HepG2 (cell line): ENCODE data around the gene ZMYND8. TPM values are rescaled to one million over a fixed set of nuclear protein-coding genes. Genes with fewer than 3 reads are reported as not detected.

Experiments used
- ATAC-seq: fragments of 200-7000 bp; cut with Tn5 transposase; 3 replicates; pipeline ENCODE4 v1.9.1; 2020; ENCODE audit warnings: mild to moderate bottlenecking, moderate library complexity
- BruUV-seq: library from RNA; stranded (reverse); fragments of 400-500 nt; replicated peaks from 2 replicates; lab custom pipeline; 2021; lab: Mats Ljungman, UMichigan
- CTCF ChIA-PET: fragments of 300-600 bp; formaldehyde crosslinking; extraction: SDS; loops from one replicate; lab custom pipeline; 2021; ENCODE audit warnings: low total read pairs, inconsistent platforms, low intra/inter-chr PET ratio; lab: Yijun Ruan, JAX
- POLR2A ChIA-PET: fragments of 350-600 bp; sonication (Branson Sonifier 250); formaldehyde crosslinking; loops from one replicate; lab custom pipeline; 2020; ENCODE audit warnings: antibody characterized with exemption, inconsistent platforms; lab: Yijun Ruan, JAX
- DNase-seq: peaks from one replicate; pipeline ENCODE4 v3.0.0-alpha.2; 2015; ENCODE audit warnings: low spot score
- FAIRE-seq: peaks from 3 replicates; lab custom pipeline; 2011; peaks lifted over from hg19 to GRCh38; lab: Jason Lieb, UNC
- H2AFZ ChIP-seq: one replicate; pipeline ENCODE4 v1.6.1; 2011; ENCODE audit warnings: low read length, inconsistent platforms
- H3K27ac ChIP-seq: fragments of 300-600 bp; 3 replicates; pipeline ENCODE4 v1.8.0; 2011; ENCODE audit warnings: mixed run types, mild to moderate bottlenecking, mixed read lengths, low read length, inconsistent platforms; ENCODE audit not compliant: insufficient read depth; ENCODE audit errors: extremely low read length
- H3K27me3 ChIP-seq, 2 experiments: fragments of 200-600 bp in 1 of 2; 2 replicates in 1 of 2; 3 replicates in 1 of 2; pipeline versions ENCODE4 v1.6.0 to v1.8.0; 2011; ENCODE audit warnings: low read length in 2 of 2, mild to moderate bottlenecking in 2 of 2, moderate library complexity in 2 of 2, inconsistent platforms in 1 of 2; ENCODE audit not compliant: insufficient read depth in 2 of 2, control insufficient read depth in 1 of 2
- H3K36me3 ChIP-seq, 2 experiments: fragments of 200-600 bp in 1 of 2; replicated peaks in 1 of 2; 2 replicates in 1 of 2; 3 replicates in 1 of 2; pipeline versions ENCODE4 v1.5.1 to v1.8.0; 2011; ENCODE audit warnings: low read length in 2 of 2, inconsistent platforms in 1 of 2; ENCODE audit not compliant: insufficient read depth in 2 of 2, control insufficient read depth in 1 of 2
- H3K4me1 ChIP-seq: 2 replicates; pipeline ENCODE4 v1.5.1; 2012; ENCODE audit warnings: low read length, inconsistent platforms; ENCODE audit not compliant: insufficient read depth
- H3K4me2 ChIP-seq: 2 replicates; pipeline ENCODE4 v1.6.0; 2011; ENCODE audit warnings: low read depth, low read length, inconsistent platforms
- H3K4me3 ChIP-seq, 3 experiments: fragments of 200-600 bp in 1 of 3; sonication (generic), shearing (Covaris generic) in 1 of 3; replicated peaks in 1 of 3; 2 replicates each; pipeline ENCODE4 v1.5.1; 2011 to 2016; ENCODE audit warnings: low read length in 3 of 3, inconsistent platforms in 2 of 3, low read depth in 2 of 3, mild to moderate bottlenecking in 2 of 3, control low read depth in 1 of 3, mixed read lengths in 1 of 3; ENCODE audit not compliant: insufficient read depth in 1 of 3
- H3K79me2 ChIP-seq: one replicate; pipeline ENCODE4 v1.6.1; 2011; ENCODE audit warnings: low read length, inconsistent platforms; ENCODE audit not compliant: insufficient read depth
- H3K9ac ChIP-seq: 2 replicates; pipeline ENCODE4 v1.6.0; 2011; ENCODE audit warnings: mild to moderate bottlenecking, low read depth, low read length, inconsistent platforms; ENCODE audit not compliant: insufficient read depth
- H3K9me3 ChIP-seq: 2 replicates; pipeline ENCODE4 v1.5.1; 2012; ENCODE audit warnings: mild to moderate bottlenecking, low read length
- H4K20me1 ChIP-seq: 2 replicates; pipeline ENCODE4 v1.6.0; 2011; ENCODE audit warnings: inconsistent platforms, mild to moderate bottlenecking, low read length, moderate library complexity; ENCODE audit not compliant: insufficient read depth
- PHB2 ChIP-seq: fragments of 450-650 bp; IDR thresholded peaks from 2 replicates; pipeline ENCODE4 v1.6.1; 2018; ENCODE audit not compliant: partially characterized antibody
- TMF1 ChIP-seq: sonication (generic); formaldehyde crosslinking; IDR thresholded peaks from 2 replicates; pipeline ENCODE4 v1.8.1; 2022; ENCODE audit warnings: low read depth, missing genetic modification reagents
- ZFP90 ChIP-seq: sonication (generic); formaldehyde crosslinking; IDR thresholded peaks from 2 replicates; pipeline ENCODE4 v1.8.0; 2022; ENCODE audit warnings: missing genetic modification reagents, mild to moderate bottlenecking, inconsistent platforms, borderline replicate concordance
- ZKSCAN5 ChIP-seq: sonication (generic); formaldehyde crosslinking; IDR thresholded peaks from 2 replicates; pipeline ENCODE4 v1.5.1; 2020; ENCODE audit warnings: mild to moderate bottlenecking, missing genetic modification reagents
- WGBS: methylation state at CpG from one replicate; pipeline ENCODE4 v1.1.6; 2017; ENCODE audit warnings: low lambda C conversion rate; 5-methylcytosine and 5-hydroxymethylcytosine counted together
- in situ Hi-C: cut with HindIII; loops from 2 replicates; pipeline ENCODE4 v1.10.0; 2017; ENCODE audit warnings: low pct_unique_long_range_greater_than_20kb; ENCODE audit not compliant: extremely low pct_ligation_motif_present
- intact Hi-C: fragments of 100-400 bp; cut with micrococcal nuclease; formaldehyde crosslinking; loops from one replicate; pipeline ENCODE4 v1.10.0; 2022; ENCODE audit not compliant: unreplicated experiment
- polyA plus RNA-seq, 8 experiments: library from polyadenylated mRNA; depleted of rRNA in 3 of 8; stranded (reverse) in 7 of 8; unstranded in 1 of 8; fragments of >200 nt; fragmentation: Illumina TruSeq in 4 of 8; extraction: Trizol in 4 of 8; gene quantifications; 2 replicates each; pipeline versions ENCODE4 v1.2.1 to v1.2.3, GENCODE V29; 2011 to 2016; ENCODE audit warnings: low read depth in 4 of 8, missing spikeins in 1 of 8, mixed read lengths in 1 of 8; ENCODE audit not compliant: insufficient read depth in 1 of 8
- total RNA-seq, 5 experiments: library from RNA; depleted of rRNA; stranded (reverse); fragments of >200 nt; fragmentation: Illumina TruSeq; extraction: Trizol; gene quantifications; 2 replicates each; pipeline ENCODE4 v1.2.3, GENCODE V29; 2016; ENCODE audit warnings: low read depth in 1 of 5
- TF ChIP-seq, protein P1 (sequence below): sonication (generic); formaldehyde crosslinking; IDR thresholded peaks from 2 replicates; pipeline ENCODE4 v1.4.0; 2020; ENCODE audit warnings: mild to moderate bottlenecking, missing genetic modification reagents
- TF ChIP-seq, protein P2 (sequence below): sonication (generic); formaldehyde crosslinking; IDR thresholded peaks from 2 replicates; pipeline ENCODE4 v1.4.0; 2020; ENCODE audit warnings: missing genetic modification reagents

Gene ZMYND8
- total and polyA plus RNA-seq, 2 of the 13 experiments (the other 11 are each of a cell fraction or from before 2014, with no cell fraction given) = 53.9 to 84.7 TPM

DNA sequence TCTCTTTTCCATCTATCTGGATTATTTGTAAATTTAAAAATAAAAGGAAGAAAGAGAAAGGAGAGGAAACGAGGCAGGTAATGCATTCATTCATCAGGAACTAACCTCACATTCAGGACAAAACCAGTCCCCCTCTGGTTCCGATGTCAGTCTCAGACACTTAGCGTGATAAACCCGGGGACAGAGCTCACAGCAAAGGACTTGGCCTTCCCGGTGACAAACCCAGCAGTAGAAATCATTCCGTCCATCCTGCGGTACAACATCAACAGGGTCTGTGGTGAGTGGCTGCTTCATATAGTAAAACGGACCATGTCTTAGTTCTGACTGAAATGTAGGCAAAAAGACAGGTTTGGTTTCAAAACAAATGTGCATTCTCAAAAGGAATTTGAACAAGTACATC lies 57.9 kb downstream of the ZMYND8 start:
- Histone ChIP-seq H4K20me1 (peaks cover 30% of the 10 kb centered on the region), H3K79me2 (peaks cover 49% of the 10 kb centered on the region), H3K9me3 (no peaks in the 10 kb centered on the region), H3K9ac (no peak overlapping the region), H3K4me3 (no peak overlapping the region), H3K27ac (no peak overlapping the region), H2AFZ (no peak overlapping the region), H3K27me3 (no peaks in the 10 kb centered on the region), H3K36me3 (peaks cover 71 to 97% of the 10 kb centered on the region in 2 experiments), H3K4me2 (no peak overlapping the region), H3K4me1 (no peaks in the 10 kb centered on the region)
- CTCF ChIA-PET = interaction anchor here (3.5 kb wide), 1 partner anchor 85 kb away, joined by 50 read pairs; no protein-coding TSS in a partner anchor
- WGBS = 94% methylated on average over 8 of the region's 8 CpGs
- TF ChIP-seq, protein P1, sequence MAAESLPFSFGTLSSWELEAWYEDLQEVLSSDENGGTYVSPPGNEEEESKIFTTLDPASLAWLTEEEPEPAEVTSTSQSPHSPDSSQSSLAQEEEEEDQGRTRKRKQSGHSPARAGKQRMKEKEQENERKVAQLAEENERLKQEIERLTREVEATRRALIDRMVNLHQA (CRISPR knock-in tag) = no peak
- DNase-seq (no peak), FAIRE-seq (no peak), ATAC-seq (no peak)
- intact Hi-C loops (no loop called here), in situ Hi-C loops (loop anchor here (5.0 kb wide), 1 partner anchor 84 kb away; no protein-coding TSS in a partner anchor)
- no TSS peak for BruUV-seq
- POLR2A ChIA-PET = interaction anchor here (0.9 kb wide), 1 partner anchor 59 kb away, joined by 4 read pairs; no protein-coding TSS in a partner anchor

DNA sequence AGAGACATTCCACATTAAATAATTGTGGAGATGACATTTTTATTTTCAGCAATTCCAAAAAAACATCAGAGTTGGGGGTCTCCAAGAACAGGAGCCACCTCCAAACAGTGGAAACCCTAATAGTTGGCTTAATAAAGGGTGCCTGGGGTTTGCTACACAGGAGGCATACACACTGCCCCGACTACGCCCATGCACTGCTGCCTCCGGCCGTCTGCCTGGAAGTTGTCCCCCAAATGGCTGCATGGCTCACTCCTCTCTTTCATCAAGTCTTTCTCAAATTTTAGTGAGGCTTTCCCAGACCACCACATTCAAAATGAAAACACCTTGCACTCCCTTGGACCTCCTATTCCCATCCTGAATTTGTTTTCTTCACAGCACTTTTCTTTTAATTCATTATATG lies 58.8 kb downstream of the ZMYND8 start:
- H3K36me3 ChIP-seq = peaks cover 66 to 94% of the 10 kb centered on the region in 2 experiments
- ATAC-seq = no peak
- TF ChIP-seq ZKSCAN5 (CRISPR knock-in tag) (no peak), PHB2 (no peak), TMF1 (CRISPR knock-in tag) (no peak), ZFP90 (CRISPR knock-in tag) (no peak)
- TF ChIP-seq, protein P2, sequence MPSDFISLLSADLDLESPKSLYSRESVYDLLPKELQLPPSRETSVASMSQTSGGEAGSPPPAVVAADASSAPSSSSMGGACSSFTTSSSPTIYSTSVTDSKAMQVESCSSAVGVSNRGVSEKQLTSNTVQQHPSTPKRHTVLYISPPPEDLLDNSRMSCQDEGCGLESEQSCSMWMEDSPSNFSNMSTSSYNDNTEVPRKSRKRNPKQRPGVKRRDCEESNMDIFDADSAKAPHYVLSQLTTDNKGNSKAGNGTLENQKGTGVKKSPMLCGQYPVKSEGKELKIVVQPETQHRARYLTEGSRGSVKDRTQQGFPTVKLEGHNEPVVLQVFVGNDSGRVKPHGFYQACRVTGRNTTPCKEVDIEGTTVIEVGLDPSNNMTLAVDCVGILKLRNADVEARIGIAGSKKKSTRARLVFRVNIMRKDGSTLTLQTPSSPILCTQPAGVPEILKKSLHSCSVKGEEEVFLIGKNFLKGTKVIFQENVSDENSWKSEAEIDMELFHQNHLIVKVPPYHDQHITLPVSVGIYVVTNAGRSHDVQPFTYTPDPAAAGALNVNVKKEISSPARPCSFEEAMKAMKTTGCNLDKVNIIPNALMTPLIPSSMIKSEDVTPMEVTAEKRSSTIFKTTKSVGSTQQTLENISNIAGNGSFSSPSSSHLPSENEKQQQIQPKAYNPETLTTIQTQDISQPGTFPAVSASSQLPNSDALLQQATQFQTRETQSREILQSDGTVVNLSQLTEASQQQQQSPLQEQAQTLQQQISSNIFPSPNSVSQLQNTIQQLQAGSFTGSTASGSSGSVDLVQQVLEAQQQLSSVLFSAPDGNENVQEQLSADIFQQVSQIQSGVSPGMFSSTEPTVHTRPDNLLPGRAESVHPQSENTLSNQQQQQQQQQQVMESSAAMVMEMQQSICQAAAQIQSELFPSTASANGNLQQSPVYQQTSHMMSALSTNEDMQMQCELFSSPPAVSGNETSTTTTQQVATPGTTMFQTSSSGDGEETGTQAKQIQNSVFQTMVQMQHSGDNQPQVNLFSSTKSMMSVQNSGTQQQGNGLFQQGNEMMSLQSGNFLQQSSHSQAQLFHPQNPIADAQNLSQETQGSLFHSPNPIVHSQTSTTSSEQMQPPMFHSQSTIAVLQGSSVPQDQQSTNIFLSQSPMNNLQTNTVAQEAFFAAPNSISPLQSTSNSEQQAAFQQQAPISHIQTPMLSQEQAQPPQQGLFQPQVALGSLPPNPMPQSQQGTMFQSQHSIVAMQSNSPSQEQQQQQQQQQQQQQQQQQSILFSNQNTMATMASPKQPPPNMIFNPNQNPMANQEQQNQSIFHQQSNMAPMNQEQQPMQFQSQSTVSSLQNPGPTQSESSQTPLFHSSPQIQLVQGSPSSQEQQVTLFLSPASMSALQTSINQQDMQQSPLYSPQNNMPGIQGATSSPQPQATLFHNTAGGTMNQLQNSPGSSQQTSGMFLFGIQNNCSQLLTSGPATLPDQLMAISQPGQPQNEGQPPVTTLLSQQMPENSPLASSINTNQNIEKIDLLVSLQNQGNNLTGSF (CRISPR knock-in tag) = no peak

More for the DNA sequence above, 58.8 kb downstream of the ZMYND8 start:
- no peak overlapping the region for H3K4me2 ChIP-seq
- intact Hi-C loops = loop anchor here (1.0 kb wide), 1 partner anchor 87 kb away; no protein-coding TSS in a partner anchor
- POLR2A ChIA-PET = interaction anchor here (3.3 kb wide), 1 partner anchor 60 kb away, joined by 21 read pairs; the partner anchor contains the start of gene ZMYND8
- H3K27ac ChIP-seq = no peak overlapping the region
- H3K4me3 ChIP-seq = no peak overlapping the region
- 97% methylated on average over 4 of the region's 4 CpGs for WGBS
- no TSS peak for BruUV-seq
- H3K9me3 ChIP-seq = no peaks in the 10 kb centered on the region
- peaks cover 44% of the 10 kb centered on the region for H3K79me2 ChIP-seq
- no peak overlapping the region for H2AFZ ChIP-seq
- H3K9ac ChIP-seq = no peak overlapping the region
- FAIRE-seq = no peak
- DNase-seq = no peak
- in situ Hi-C loops = loop anchor here (5.0 kb wide), 1 partner anchor 85 kb away; no protein-coding TSS in a partner anchor
- H4K20me1 ChIP-seq = peaks cover 24% of the 10 kb centered on the region
- no peaks in the 10 kb centered on the region for H3K4me1 ChIP-seq
- no peaks in the 10 kb centered on the region for H3K27me3 ChIP-seq
- CTCF ChIA-PET = interaction anchor here (3.5 kb wide), 1 partner anchor 86 kb away, joined by 50 read pairs; no protein-coding TSS in a partner anchor
